Ascending aorta (tissue), 2 donors: Measurements from ENCODE around the gene CAMK1D. TPM values are rescaled to one million over a fixed set of nuclear protein-coding genes. Genes with fewer than 3 reads are reported as not detected.

Experiments used
- DNase-seq, 2 donors: peaks; one replicate each; pipeline ENCODE4 v3.0.0-alpha.2; 2019; ENCODE audit warnings: low spot score in 2 of 2
- H3K27ac ChIP-seq, 2 donors: fragments of 200-600 bp; sonication (generic); one replicate each; pipeline ENCODE4 v1.5.1; 2016 to 2017; ENCODE audit warnings: mild to moderate bottlenecking in 1 of 2
- H3K27me3 ChIP-seq: fragments of 200-600 bp; sonication (generic); one replicate; pipeline ENCODE4 v1.5.1; 2017
- H3K36me3 ChIP-seq, 2 donors: fragments of 200-600 bp; sonication (generic); one replicate each; pipeline ENCODE4 v1.5.1; 2016
- H3K4me1 ChIP-seq, 2 donors: fragments of 200-600 bp; sonication (generic); one replicate each; pipeline ENCODE4 v1.5.1; 2016 to 2017; ENCODE audit warnings: mild to moderate bottlenecking in 1 of 2
- H3K4me3 ChIP-seq, 2 donors: fragments of 200-600 bp; sonication (generic); one replicate each; pipeline ENCODE4 v1.5.1; 2016 to 2017; ENCODE audit warnings: mild to moderate bottlenecking in 1 of 2
- H3K9me3 ChIP-seq, 2 donors: fragments of 200-600 bp; sonication (generic); one replicate each; pipeline ENCODE4 v1.5.1; 2016
- intact Hi-C: fragments of 100-400 bp; cut with DNase I; formaldehyde crosslinking; loops from one replicate; pipeline ENCODE4 v1.15.1; 2023
- total RNA-seq: library from RNA; depleted of rRNA; stranded (reverse); fragments of >200 nt; gene quantifications from one replicate; pipeline ENCODE4 v1.1.0, GENCODE V29; 2016
- TF ChIP-seq, protein P1 (sequence below), 3 experiments: fragments of 200-600 bp in 2 of 3; fragments of 450-650 bp in 1 of 3; sonication (generic) in 2 of 3; IDR thresholded peaks; one replicate each; pipeline ENCODE4 v1.5.1; 2016 to 2019; ENCODE audit warnings: antibody characterized with exemption in 3 of 3, mild to moderate bottlenecking in 1 of 3, moderate library complexity in 1 of 3

Gene CAMK1D
- total RNA-seq, 1 donor from 2014 or later = 4.2 TPM

- TF ChIP-seq, protein P1, sequence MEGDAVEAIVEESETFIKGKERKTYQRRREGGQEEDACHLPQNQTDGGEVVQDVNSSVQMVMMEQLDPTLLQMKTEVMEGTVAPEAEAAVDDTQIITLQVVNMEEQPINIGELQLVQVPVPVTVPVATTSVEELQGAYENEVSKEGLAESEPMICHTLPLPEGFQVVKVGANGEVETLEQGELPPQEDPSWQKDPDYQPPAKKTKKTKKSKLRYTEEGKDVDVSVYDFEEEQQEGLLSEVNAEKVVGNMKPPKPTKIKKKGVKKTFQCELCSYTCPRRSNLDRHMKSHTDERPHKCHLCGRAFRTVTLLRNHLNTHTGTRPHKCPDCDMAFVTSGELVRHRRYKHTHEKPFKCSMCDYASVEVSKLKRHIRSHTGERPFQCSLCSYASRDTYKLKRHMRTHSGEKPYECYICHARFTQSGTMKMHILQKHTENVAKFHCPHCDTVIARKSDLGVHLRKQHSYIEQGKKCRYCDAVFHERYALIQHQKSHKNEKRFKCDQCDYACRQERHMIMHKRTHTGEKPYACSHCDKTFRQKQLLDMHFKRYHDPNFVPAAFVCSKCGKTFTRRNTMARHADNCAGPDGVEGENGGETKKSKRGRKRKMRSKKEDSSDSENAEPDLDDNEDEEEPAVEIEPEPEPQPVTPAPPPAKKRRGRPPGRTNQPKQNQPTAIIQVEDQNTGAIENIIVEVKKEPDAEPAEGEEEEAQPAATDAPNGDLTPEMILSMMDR (IDR thresholded peaks at IDR 0.05) = no peak
- intact Hi-C loops = no loop called here
- DNase-seq = no peak
- H3K36me3 ChIP-seq = no peaks in the 10 kb centered on the region
- no peaks in the 10 kb centered on the region for H3K4me1 ChIP-seq
- H3K27me3 ChIP-seq = no peaks in the 10 kb centered on the region
- H3K27ac ChIP-seq = no peak overlapping the region
- H3K9me3 ChIP-seq = peaks cover 0 to 7% of the 10 kb centered on the region in 2 donors
- H3K4me3 ChIP-seq = no peak overlapping the region
Measured at GRCh38 chr10:12526311-12526710, 177.0 kb downstream of the CAMK1D start.

GRCh38 chr10:12529976-12530375, 180.6 kb downstream of the CAMK1D start:
- TF ChIP-seq, protein P1 (IDR thresholded peaks at IDR 0.05) = no peak
- H3K27ac ChIP-seq = no peak overlapping the region
- no peak for DNase-seq
- H3K4me3 ChIP-seq = no peak overlapping the region
- intact Hi-C loops = no loop called here
- H3K27me3 ChIP-seq = no peaks in the 10 kb centered on the region
- H3K4me1 ChIP-seq = no peaks in the 10 kb centered on the region
- no peaks in the 10 kb centered on the region for H3K9me3 ChIP-seq
- no peaks in the 10 kb centered on the region for H3K36me3 ChIP-seq

- Histone ChIP-seq H3K27me3 (no peaks in the 10 kb centered on the region), H3K36me3 (no peaks in the 10 kb centered on the region), H3K4me1 (no peaks in the 10 kb centered on the region), H3K4me3 (no peak overlapping the region), H3K9me3 (no peaks in the 10 kb centered on the region), H3K27ac (no peak overlapping the region)
- intact Hi-C loops = no loop called here
- TF ChIP-seq, protein P1 (IDR thresholded peaks at IDR 0.05) = no peak
- no peak for DNase-seq
Measured at GRCh38 chr10:12531305-12532220, 182.2 kb downstream of the CAMK1D start.

- intact Hi-C loops = no loop called here
- no peak overlapping the region for H3K27ac ChIP-seq
Measured at GRCh38 chr10:12533151-12533550, 183.8 kb downstream of the CAMK1D start.

GRCh38 chr10:12533723-12534122, 184.4 kb downstream of the CAMK1D start:
- H3K9me3 ChIP-seq = no peaks in the 10 kb centered on the region
- no peaks in the 10 kb centered on the region for H3K27me3 ChIP-seq
- no peak for DNase-seq
- no peaks in the 10 kb centered on the region for H3K4me1 ChIP-seq
- H3K36me3 ChIP-seq = no peaks in the 10 kb centered on the region
- H3K4me3 ChIP-seq = no peak overlapping the region
- H3K27ac ChIP-seq = no peak overlapping the region
- TF ChIP-seq, protein P1 (IDR thresholded peaks at IDR 0.05) = no peak
- intact Hi-C loops = no loop called here

More at GRCh38 chr10:12533151-12533550, 183.8 kb downstream of the CAMK1D start:
- TF ChIP-seq, protein P1 (IDR thresholded peaks at IDR 0.05) = no peak
- Histone ChIP-seq H3K4me1 (no peaks in the 10 kb centered on the region), H3K36me3 (no peaks in the 10 kb centered on the region), H3K27me3 (no peaks in the 10 kb centered on the region), H3K9me3 (no peaks in the 10 kb centered on the region), H3K4me3 (no peak overlapping the region)
- no peak for DNase-seq
